HG02973 (cell line): ENCODE data around the gene SNX11.

Source experiments
- ATAC-seq: cut with Tn5 transposase; IDR thresholded peaks from one replicate; pipeline ENCODE4 v1.9.1; 2021; ENCODE audit warnings: moderate library complexity; ENCODE audit not compliant: unreplicated experiment

The SNX11 gene

GRCh38 chr17:48095611-48096010, 12.0 kb upstream of the SNX11 start:
- ATAC-seq: no peak

DNA sequence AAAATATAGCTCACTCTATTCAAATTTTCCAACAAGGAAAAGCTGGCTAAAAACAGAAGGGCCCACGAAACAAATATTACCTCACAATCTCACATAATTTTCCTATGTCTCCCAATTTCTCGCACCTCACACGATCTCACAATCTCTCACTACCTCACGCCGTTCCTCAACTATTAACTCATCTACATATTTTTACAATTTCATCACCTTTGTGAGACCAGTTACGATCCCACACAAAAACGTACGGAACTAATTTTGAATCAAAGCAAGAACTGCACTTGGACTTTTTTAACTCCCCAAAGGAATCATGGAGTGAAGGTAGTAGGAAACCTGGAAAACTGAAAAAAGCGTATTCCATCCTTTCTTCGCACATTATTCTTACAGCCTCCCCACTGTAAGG, 7.4 kb upstream of the SNX11 start:
- ATAC-seq: no peak

DNA sequence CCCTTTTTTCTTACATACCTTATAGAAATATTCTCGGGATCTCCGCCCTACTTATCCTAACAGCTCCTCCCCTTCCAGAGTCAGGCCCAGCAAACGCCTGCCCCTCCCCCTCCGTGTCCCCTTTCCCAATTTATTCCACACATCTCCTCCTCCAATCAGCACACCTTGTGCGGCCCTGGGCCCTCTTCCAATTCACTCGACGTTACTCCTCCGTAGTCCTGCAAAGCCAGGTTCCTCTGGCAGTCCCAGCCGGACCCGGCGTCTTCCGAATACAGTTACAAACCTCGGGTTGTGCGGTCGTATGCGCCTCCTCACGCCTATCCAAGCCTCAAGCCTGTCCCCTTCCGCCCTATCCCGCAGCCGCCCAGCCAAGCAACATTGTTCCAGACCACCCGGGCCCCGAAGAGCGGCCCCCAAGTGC, 7.0 kb upstream of the SNX11 start:
- ATAC-seq: no peak

DNA sequence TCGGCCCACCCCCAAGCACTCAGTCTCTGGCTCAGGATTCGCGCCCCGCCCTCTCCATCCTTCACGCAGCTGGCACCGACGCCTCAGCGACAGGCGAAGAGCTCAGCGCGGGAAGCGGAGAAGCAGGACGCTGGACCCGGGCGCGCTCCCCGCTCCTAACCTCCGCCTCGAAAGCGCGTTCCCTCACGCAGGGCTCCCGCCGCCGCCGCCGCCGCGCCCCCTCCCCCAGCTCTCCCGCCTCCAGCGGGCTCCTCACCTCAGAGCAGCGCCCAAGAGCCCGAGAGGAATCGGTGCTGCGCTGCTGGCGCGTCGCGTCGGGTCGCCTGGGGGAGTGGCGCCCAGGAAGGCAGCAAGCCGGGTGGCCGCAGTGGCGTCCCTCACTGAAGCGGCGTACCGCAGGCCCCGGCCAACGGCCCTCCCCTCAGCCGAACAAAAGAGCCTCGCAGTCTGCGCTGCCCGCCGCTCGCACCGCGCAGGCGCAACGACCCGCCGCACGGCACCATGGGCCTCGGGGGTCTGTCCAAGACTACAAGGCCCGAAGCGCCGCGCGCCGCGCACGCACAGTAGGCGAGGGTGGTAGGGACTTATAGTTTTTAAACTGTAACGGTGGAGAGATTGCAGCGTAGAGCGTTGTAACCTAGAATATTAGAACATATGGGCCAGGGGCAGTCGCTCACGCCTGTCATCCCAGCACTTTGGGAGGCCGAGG, 6.4 kb upstream of the SNX11 start, which contains the start of gene CBX1:
CBX1 (minus strand) TSS at position 467 of the 709 bp plus-strand sequence. CDS start 24,474 bp downstream, outside the sequence.
- peak; percentile 86 for ATAC-seq

DNA sequence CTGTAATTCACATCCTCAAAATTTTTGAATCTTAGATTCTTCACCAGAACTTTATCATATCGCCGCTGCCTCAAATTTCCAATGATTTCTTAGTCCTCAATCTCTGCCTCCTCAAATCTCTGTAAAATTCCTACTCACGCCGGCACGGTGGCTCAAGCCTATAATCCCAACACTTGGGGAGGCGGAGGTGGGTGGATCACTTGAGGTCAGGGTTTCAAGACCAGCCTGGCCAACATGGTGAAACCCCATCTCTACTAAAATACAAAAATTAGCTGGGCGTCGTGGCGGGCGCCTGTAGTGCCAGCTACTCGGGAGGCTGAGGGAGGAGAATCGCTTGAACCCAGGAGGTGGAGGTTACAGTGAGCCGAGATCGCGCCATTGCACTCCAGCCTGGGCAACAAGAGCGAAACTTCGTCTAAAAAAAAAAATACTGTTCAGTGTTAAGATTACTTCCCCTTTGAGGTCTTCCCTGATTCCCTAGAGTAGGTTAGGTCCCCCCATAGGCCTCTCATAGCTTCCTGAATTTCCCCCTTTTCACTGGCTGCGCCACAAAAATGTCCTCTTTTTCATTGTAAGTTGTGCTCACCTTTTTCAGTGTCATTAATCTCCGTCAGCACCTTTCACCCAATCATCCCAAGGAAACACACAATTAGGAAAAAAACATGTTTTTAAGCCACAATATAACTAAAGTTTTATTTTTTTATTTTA, 5.4 kb upstream of the SNX11 start:
- no peak for ATAC-seq

GRCh38 chr17:48102798-48103715, 4.5 kb upstream of the SNX11 start:
- ATAC-seq: no peak

DNA sequence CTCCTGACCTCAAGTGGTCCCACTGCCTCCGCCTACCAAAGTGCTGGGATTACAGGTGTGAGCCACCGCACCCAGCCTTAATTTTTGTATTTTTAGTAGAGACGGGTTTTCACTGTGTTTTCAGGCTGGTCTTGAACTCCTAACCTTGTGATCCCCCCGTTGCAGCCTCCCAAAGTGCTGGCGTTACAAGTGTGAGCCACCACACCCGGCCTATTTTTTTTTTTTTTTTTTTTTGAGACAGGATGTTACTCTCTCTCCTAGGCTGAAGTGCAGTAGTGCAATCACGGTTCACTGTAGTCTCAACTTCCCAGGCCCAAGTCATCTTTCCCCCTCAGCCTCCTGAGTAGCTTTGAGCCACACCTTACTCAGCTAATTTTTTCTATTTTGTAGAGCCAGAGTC, 3.1 kb upstream of the SNX11 start:
- ATAC-seq: no peak

GRCh38 chr17:48106802-48107136, 797 bp upstream of the SNX11 start:
- ATAC-seq: no peak

- ATAC-seq: no peak
Observed at GRCh38 chr17:48110761-48111160, 3.2 kb downstream of the SNX11 start.

DNA sequence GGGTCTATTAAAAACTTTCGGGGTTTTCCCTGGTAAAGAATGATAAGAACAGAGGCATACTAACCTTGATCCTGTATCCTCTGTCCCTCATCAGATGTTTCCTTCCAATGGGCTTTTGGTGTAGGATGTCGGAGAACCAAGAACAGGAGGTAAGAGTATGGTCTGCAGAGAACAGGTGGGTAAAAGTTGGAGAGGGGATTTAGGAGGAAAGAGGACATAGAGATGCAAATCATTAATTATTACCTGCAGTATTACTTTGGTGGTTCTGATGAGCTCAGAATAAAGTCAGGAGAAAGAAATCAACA, 4.3 kb downstream of the SNX11 start:
- no peak for ATAC-seq

GRCh38 chr17:48113201-48113676, 5.7 kb downstream of the SNX11 start:
- ATAC-seq: peak; percentile 36

GRCh38 chr17:48121923-48122664, 14.5 kb downstream of the SNX11 start:
- no peak for ATAC-seq

GRCh38 chr17:48122665-48123045, 15.1 kb downstream of the SNX11 start:
- no peak for ATAC-seq

DNA sequence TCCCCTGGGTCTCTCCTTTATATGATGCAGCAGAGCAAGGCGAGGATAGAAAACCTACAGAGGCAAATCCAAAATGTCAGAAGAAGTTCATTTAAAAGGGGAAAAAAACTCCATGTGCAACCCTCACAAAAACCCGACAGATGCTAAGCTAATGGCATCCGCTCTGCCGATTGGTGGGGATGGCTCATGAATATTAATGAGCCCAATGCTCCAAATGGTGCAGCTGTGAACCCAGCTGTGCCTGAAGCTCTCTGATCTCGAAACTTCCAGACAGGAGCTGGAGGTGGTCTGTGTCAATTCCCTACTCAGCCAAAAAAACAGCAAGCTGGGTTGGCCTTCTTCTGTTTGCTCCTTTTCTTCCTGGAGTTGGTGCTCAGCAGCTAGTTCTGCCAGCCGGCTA, 15.5 kb downstream of the SNX11 start:
- ATAC-seq: no peak

- no peak for ATAC-seq
Observed at GRCh38 chr17:48123776-48124388, 16.3 kb downstream of the SNX11 start.

DNA sequence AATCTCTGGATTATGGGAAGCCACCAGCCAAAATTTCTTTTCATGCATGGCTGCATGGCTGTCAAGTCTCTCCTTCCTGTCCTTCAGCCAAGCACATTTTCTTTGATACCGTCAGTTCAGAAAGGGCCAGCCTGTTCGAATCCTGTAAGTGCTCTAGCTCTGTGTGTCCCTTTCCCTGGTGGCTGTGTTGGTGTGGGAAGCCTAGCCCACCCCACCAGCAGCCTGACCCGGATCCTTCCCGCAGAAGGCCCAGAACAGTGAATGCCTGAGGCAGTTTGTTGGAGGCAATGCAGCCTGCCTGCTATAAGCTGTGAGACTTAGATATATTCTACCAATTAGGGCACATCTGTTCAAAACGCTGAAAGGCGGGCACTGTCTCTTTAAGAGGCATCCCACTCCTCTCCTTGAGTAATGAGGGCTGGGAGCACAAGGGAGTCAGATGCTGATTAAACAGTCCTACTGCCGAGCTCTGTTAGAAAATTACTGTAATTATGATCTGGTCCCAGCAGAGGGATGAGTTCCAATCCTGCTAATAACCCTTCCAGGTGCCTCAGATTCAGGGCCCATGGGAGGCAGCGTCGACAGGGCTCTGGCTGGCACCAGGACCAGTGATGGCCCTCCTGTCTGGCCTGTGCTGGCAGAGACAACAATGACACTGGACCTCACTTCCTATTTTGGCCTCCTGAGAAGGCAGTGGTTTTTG, 18.4 kb downstream of the SNX11 start:
- no peak for ATAC-seq

- ATAC-seq: no peak
Observed at GRCh38 chr17:48126532-48126850, 18.9 kb downstream of the SNX11 start.

DNA sequence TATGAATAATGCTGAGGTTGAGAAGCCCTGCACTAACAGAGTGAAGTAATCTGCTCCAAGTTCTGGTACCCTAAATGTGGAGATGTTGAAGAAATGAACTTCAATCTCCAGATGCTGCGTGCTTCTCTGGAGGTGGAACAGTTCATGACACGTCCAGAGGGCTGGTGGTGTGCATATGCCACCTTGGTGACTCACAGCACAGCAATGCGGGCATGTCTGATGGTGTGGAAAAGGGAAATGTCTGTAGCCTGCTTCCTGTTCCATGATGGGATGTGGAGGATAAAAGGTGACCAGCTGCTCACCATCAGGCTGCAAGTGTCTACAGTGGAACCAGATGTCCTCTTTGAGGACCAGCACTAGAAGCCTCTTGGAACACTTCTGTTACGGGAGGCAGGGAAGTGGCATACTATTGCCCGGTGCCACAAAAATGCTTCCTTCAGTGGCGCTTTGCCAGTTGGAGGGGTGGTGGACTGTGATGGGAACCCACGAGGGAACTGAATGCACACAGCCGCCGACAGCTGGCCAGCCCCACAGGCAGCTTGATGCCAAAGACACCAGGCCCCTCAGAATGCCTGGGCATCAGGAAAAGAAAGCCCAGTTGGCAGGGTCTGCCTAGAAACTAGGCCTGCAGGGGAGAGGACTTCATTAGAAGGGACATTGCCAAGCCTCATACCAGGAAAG, 19.9 kb downstream of the SNX11 start:
- no peak for ATAC-seq

GRCh38 chr17:48128400-48128799, 20.8 kb downstream of the SNX11 start:
- no peak for ATAC-seq
